WTC11 (cell line): Measurements from ENCODE around the gene FTSJ3.

Experiments
- CREB1 ChIP-seq: sonication (generic); formaldehyde crosslinking; IDR thresholded peaks from 2 replicates; pipeline ENCODE4 v1.8.0; 2023; ENCODE audit warnings: mild to moderate bottlenecking, missing genetic modification reagents
- CREM ChIP-seq: sonication (generic); formaldehyde crosslinking; IDR thresholded peaks from 2 replicates; pipeline ENCODE4 v1.8.1; 2022; ENCODE audit warnings: mild to moderate bottlenecking, missing genetic modification reagents, moderate library complexity
- ETV6 ChIP-seq: sonication (generic); formaldehyde crosslinking; IDR thresholded peaks from 2 replicates; pipeline ENCODE4 v1.8.1; 2022; ENCODE audit warnings: mild to moderate bottlenecking, missing genetic modification reagents
- NR3C1 ChIP-seq: sonication (generic); formaldehyde crosslinking; conservative IDR thresholded peaks from 2 replicates; pipeline ENCODE4 v1.8.1; 2023; ENCODE audit warnings: low read depth, mild to moderate bottlenecking, missing genetic modification reagents
- SP1 ChIP-seq: sonication (generic); formaldehyde crosslinking; conservative IDR thresholded peaks from 2 replicates; pipeline ENCODE4 v1.8.1; 2022; ENCODE audit warnings: missing genetic modification reagents
- TEAD4 ChIP-seq: sonication (generic); formaldehyde crosslinking; IDR thresholded peaks from 2 replicates; pipeline ENCODE4 v1.8.0; 2022; ENCODE audit warnings: mild to moderate bottlenecking, missing genetic modification reagents
- ZNF219 ChIP-seq: sonication (generic); formaldehyde crosslinking; IDR thresholded peaks from 2 replicates; pipeline ENCODE4 v1.8.0; 2023; ENCODE audit warnings: missing genetic modification reagents, mild to moderate bottlenecking, borderline replicate concordance
- TF ChIP-seq, protein P1 (sequence below): sonication (generic); formaldehyde crosslinking; conservative IDR thresholded peaks from 2 replicates; pipeline ENCODE4 v1.8.1; 2022; ENCODE audit warnings: mild to moderate bottlenecking, missing genetic modification reagents
- TF ChIP-seq, protein P2 (sequence below): fragments of 200-600 bp; IDR thresholded peaks from 2 replicates; pipeline ENCODE4 v1.8.0; 2022; ENCODE audit warnings: antibody characterized with exemption
- TF ChIP-seq, protein P3 (sequence below): sonication (generic); formaldehyde crosslinking; IDR thresholded peaks from 2 replicates; pipeline ENCODE4 v1.8.0; 2022; ENCODE audit warnings: mild to moderate bottlenecking, missing genetic modification reagents
- TF ChIP-seq, protein P4 (sequence below): sonication (generic); formaldehyde crosslinking; IDR thresholded peaks from 2 replicates; pipeline ENCODE4 v1.8.1; 2023; ENCODE audit warnings: mild to moderate bottlenecking, missing genetic modification reagents, moderate library complexity
- TF ChIP-seq, protein P5 (sequence below): sonication (generic); formaldehyde crosslinking; IDR thresholded peaks from 2 replicates; pipeline ENCODE4 v1.8.0; 2022; ENCODE audit warnings: mild to moderate bottlenecking, missing genetic modification reagents
- TF ChIP-seq, protein P6 (sequence below): sonication (generic); formaldehyde crosslinking; conservative IDR thresholded peaks from 2 replicates; pipeline ENCODE4 v1.8.1; 2023; ENCODE audit warnings: mild to moderate bottlenecking, low read depth, missing genetic modification reagents, moderate library complexity

DNA sequence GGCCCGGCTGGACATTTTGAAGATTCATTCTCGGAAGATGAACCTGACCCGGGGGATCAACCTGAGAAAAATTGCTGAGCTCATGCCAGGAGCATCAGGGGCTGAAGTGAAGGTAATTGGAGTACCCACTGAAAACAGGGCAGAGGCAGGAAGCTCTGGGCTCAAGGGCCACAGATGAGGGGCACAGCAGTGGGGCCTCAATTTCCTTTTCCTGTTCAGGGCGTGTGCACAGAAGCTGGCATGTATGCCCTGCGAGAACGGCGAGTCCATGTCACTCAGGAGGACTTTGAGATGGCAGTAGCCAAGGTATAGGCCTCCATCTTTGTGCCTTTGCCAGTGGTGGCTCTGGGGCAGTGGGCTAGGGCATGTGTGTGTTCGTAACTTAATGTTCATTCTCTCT lies 4.0 kb upstream of the FTSJ3 start:
- TF ChIP-seq, protein P1, sequence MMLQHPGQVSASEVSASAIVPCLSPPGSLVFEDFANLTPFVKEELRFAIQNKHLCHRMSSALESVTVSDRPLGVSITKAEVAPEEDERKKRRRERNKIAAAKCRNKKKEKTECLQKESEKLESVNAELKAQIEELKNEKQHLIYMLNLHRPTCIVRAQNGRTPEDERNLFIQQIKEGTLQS (CRISPR knock-in tag) = no peak
- no peak for TF ChIP-seq SP1
- no peak for TF ChIP-seq NR3C1 (CRISPR knock-in tag)
- TF ChIP-seq, protein P2, sequence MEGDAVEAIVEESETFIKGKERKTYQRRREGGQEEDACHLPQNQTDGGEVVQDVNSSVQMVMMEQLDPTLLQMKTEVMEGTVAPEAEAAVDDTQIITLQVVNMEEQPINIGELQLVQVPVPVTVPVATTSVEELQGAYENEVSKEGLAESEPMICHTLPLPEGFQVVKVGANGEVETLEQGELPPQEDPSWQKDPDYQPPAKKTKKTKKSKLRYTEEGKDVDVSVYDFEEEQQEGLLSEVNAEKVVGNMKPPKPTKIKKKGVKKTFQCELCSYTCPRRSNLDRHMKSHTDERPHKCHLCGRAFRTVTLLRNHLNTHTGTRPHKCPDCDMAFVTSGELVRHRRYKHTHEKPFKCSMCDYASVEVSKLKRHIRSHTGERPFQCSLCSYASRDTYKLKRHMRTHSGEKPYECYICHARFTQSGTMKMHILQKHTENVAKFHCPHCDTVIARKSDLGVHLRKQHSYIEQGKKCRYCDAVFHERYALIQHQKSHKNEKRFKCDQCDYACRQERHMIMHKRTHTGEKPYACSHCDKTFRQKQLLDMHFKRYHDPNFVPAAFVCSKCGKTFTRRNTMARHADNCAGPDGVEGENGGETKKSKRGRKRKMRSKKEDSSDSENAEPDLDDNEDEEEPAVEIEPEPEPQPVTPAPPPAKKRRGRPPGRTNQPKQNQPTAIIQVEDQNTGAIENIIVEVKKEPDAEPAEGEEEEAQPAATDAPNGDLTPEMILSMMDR = no peak
- TF ChIP-seq, protein P3, sequence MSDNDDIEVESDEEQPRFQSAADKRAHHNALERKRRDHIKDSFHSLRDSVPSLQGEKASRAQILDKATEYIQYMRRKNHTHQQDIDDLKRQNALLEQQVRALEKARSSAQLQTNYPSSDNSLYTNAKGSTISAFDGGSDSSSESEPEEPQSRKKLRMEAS (CRISPR knock-in tag) = no peak
- TF ChIP-seq ETV6 (CRISPR knock-in tag) = no peak
- no peak for TF ChIP-seq TEAD4 (CRISPR knock-in tag)
- TF ChIP-seq, protein P4, sequence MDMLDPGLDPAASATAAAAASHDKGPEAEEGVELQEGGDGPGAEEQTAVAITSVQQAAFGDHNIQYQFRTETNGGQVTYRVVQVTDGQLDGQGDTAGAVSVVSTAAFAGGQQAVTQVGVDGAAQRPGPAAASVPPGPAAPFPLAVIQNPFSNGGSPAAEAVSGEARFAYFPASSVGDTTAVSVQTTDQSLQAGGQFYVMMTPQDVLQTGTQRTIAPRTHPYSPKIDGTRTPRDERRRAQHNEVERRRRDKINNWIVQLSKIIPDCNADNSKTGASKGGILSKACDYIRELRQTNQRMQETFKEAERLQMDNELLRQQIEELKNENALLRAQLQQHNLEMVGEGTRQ = no peak
- TF ChIP-seq, protein P5, sequence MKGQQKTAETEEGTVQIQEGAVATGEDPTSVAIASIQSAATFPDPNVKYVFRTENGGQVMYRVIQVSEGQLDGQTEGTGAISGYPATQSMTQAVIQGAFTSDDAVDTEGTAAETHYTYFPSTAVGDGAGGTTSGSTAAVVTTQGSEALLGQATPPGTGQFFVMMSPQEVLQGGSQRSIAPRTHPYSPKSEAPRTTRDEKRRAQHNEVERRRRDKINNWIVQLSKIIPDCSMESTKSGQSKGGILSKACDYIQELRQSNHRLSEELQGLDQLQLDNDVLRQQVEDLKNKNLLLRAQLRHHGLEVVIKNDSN (CRISPR knock-in tag) = no peak
- TF ChIP-seq ZNF219 (CRISPR knock-in tag) = no peak
- no peak for TF ChIP-seq CREB1
- no peak for TF ChIP-seq CREM
- TF ChIP-seq, protein P6, sequence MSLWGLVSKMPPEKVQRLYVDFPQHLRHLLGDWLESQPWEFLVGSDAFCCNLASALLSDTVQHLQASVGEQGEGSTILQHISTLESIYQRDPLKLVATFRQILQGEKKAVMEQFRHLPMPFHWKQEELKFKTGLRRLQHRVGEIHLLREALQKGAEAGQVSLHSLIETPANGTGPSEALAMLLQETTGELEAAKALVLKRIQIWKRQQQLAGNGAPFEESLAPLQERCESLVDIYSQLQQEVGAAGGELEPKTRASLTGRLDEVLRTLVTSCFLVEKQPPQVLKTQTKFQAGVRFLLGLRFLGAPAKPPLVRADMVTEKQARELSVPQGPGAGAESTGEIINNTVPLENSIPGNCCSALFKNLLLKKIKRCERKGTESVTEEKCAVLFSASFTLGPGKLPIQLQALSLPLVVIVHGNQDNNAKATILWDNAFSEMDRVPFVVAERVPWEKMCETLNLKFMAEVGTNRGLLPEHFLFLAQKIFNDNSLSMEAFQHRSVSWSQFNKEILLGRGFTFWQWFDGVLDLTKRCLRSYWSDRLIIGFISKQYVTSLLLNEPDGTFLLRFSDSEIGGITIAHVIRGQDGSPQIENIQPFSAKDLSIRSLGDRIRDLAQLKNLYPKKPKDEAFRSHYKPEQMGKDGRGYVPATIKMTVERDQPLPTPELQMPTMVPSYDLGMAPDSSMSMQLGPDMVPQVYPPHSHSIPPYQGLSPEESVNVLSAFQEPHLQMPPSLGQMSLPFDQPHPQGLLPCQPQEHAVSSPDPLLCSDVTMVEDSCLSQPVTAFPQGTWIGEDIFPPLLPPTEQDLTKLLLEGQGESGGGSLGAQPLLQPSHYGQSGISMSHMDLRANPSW (CRISPR knock-in tag) = no peak
